Thymus (tissue), 14 donors: ENCODE results near the gene NOC4L. TPM values are rescaled to one million over a fixed set of nuclear protein-coding genes. Genes with fewer than 3 reads are reported as not detected.
"Not testable (repeated sequence)": the region's sequence is repeated elsewhere in the genome, so short reads cannot be mapped to it uniquely, and the experiment has no call there.

Experiments
- DNase-seq, 9 donors: peaks; one replicate each; pipeline ENCODE4 v3.0.0-alpha.2; 2013; ENCODE audit warnings: low spot score in 9 of 9, low read depth in 6 of 9, missing footprints in 1 of 9
- H3K27ac ChIP-seq, 2 donors: one replicate each; pipeline ENCODE4 v1.5.1; 2013; ENCODE audit warnings: control low read depth in 1 of 2, low read depth in 1 of 2, low read length in 1 of 2, mild to moderate bottlenecking in 1 of 2, moderate library complexity in 1 of 2
- H3K27me3 ChIP-seq, 2 donors: one replicate each; pipeline ENCODE4 v1.5.1; 2013; ENCODE audit warnings: low read length in 1 of 2; ENCODE audit not compliant: control insufficient read depth in 2 of 2, insufficient read depth in 1 of 2
- H3K36me3 ChIP-seq, 2 donors: one replicate each; pipeline ENCODE4 v1.5.1; 2013; ENCODE audit warnings: low read length in 1 of 2, mild to moderate bottlenecking in 1 of 2, moderate library complexity in 1 of 2; ENCODE audit not compliant: control insufficient read depth in 2 of 2, insufficient read depth in 2 of 2
- H3K4me1 ChIP-seq, 2 donors: one replicate each; pipeline ENCODE4 v1.5.1; 2013; ENCODE audit warnings: low read length in 2 of 2; ENCODE audit not compliant: control insufficient read depth in 2 of 2, insufficient read depth in 2 of 2
- H3K4me3 ChIP-seq, 2 donors: one replicate each; pipeline ENCODE4 v1.5.1; 2013; ENCODE audit warnings: low read length in 2 of 2, control low read depth in 1 of 2, mild to moderate bottlenecking in 1 of 2
- H3K9me3 ChIP-seq, 2 donors: one replicate each; pipeline ENCODE4 v1.5.1; 2013; ENCODE audit warnings: low read length in 1 of 2, mild to moderate bottlenecking in 1 of 2; ENCODE audit not compliant: control insufficient read depth in 2 of 2, insufficient read depth in 1 of 2
- WGBS: extraction: QIAGEN DNeasy Blood & Tissue Kit; methylation state at CpG from one replicate; pipeline ENCODE4 v1.1.7; 2013; 5-methylcytosine and 5-hydroxymethylcytosine counted together
- long read RNA-seq, 10 donors: transcript quantifications; one replicate each; lab custom pipeline, GENCODE V29; 2026
- polyA plus RNA-seq: library from polyadenylated mRNA; stranded (reverse); fragments of 200-250 nt; gene quantifications from one replicate; pipeline ENCODE4 v1.2.3, GENCODE V29; 2013
- total RNA-seq: library from RNA; stranded (reverse); fragments of 120-200 nt; gene quantifications from one replicate; pipeline ENCODE4 v1.2.4, GENCODE V29; 2013
- donor health status: healthy.

NOC4L gene
- total RNA-seq (9.3 TPM), polyA plus RNA-seq (41.6 TPM)
- long read RNA-seq, donor 1, result 0 reads
- long read RNA-seq, donor 2, result 0 reads
- long read RNA-seq, donor 3, transcript NOC4L-201 (15 exons, 1,632 nt), result major isoform, 9 of 9 reads
- long read RNA-seq, donor 3, partial matches to known transcripts, result 0 of 9 reads
- long read RNA-seq, donor 3, other reads (novel, unspliced or antisense), result 0 of 9 reads
- long read RNA-seq, donor 4, partial matches to known transcripts, result 0 of 3 reads
- long read RNA-seq, donor 4, other reads (novel, unspliced or antisense), result 0 of 3 reads
- long read RNA-seq, donor 5, transcript NOC4L-201 (15 exons, 1,632 nt), result major isoform, 5 of 5 reads
- long read RNA-seq, donor 5, partial matches to known transcripts, result 0 of 5 reads
- long read RNA-seq, donor 5, other reads (novel, unspliced or antisense), result 0 of 5 reads
- long read RNA-seq, donor 6, partial matches to known transcripts, result 0 of 5 reads
- long read RNA-seq, donor 6, other reads (novel, unspliced or antisense), result 0 of 5 reads
- long read RNA-seq, donor 7, transcript NOC4L-201 (15 exons, 1,632 nt), result major isoform, 5 of 6 reads
- long read RNA-seq, donor 7, partial matches to known transcripts, result 0 of 6 reads
- long read RNA-seq, donor 7, other reads (novel, unspliced or antisense), result 0 of 6 reads
- long read RNA-seq, donor 8, transcript NOC4L-201 (15 exons, 1,632 nt), result major isoform, 5 of 5 reads
- long read RNA-seq, donor 8, partial matches to known transcripts, result 0 of 5 reads
- long read RNA-seq, donor 8, other reads (novel, unspliced or antisense), result 0 of 5 reads
- long read RNA-seq, donor 9, transcript NOC4L-201 (15 exons, 1,632 nt), result major isoform, 6 of 7 reads
- long read RNA-seq, donor 9, partial matches to known transcripts, result 0 of 7 reads
- long read RNA-seq, donor 9, other reads (novel, unspliced or antisense), result 0 of 7 reads
- long read RNA-seq, donor 10, transcript NOC4L-201 (15 exons, 1,632 nt), result major isoform, 7 of 7 reads
- long read RNA-seq, donor 10, partial matches to known transcripts, result 0 of 7 reads
- long read RNA-seq, donor 10, other reads (novel, unspliced or antisense), result 0 of 7 reads

- H3K4me3 ChIP-seq, result peak within 1 kb of the TSS; percentile 68 to 85
- peak within 1 kb of the TSS; percentile 30 to 88 for H3K27ac ChIP-seq
- H3K27me3 ChIP-seq, result no peaks in the 10 kb centered on the region
- H3K9me3 ChIP-seq, result no peaks in the 10 kb centered on the region
- peak; percentile 83 to 99 (median 96) for DNase-seq
- H3K36me3 ChIP-seq, result peaks cover 38 to 43% of the 10 kb centered on the region in 2 donors
- WGBS, result under 1% methylated on average over 100 of the region's 100 CpGs
- peaks cover 8 to 18% of the 10 kb centered on the region in 2 donors for H3K4me1 ChIP-seq
Measured at GRCh38 chr12:132144115-132144809, at the start of gene NOC4L, which contains the start of gene DDX51. Gene NOC4L, plus strand, starts transcription at chr12:132144457. Its CDS starts 32 bp downstream, at chr12:132144489. Gene DDX51, minus strand, starts transcription at chr12:132144319. Its CDS starts 23 bp downstream, at chr12:132144296.

DNA sequence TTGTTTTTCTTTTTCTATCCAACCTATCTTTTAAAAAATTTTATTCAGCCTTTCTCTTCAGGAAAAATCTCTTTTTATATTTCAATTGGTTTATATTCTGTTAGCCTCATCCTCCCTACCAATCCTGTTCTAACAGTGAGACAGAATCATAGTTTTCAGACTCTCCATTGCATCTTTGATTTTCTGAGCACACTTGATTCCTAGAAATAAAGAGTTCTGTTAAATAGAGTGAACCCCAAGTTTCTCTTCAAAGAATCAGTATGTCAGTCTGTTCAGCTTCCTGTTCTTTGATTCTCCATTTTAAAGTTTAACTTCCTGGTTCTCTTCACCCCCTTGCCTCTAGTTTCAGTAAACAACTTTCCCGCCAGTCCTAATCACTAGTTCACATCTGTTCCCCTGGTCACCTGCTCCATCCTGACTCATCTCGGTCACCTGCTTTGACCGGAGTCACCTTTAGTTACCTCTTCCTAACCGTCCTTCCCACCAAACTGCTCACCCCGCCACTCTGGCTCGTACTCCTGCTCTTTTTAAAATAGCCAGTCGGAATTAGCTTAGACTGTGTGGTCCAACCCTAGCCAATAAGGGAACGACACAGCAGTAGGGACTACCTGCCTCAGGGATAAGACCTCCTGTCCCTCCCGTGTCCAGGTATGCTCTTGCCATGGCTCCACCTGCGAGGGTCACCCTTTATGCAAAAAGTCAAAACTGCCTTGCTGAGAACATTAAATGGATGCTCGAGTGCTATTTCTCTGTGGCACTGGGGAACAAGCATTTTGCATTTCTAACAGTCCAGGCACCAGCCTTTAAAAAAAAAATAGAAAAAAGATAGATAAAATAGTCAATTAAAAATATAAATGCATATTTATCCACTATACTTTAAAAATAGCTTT is 48.5 kb upstream of the NOC4L start:
- no peak for DNase-seq
- peaks cover 0 to 4% of the 10 kb centered on the region in 2 donors for H3K9me3 ChIP-seq
- 92% methylated on average over 11 of the region's 11 CpGs for WGBS
- no peaks in the 10 kb centered on the region for H3K27me3 ChIP-seq
- H3K4me1 ChIP-seq, result no peaks in the 10 kb centered on the region
- no peak overlapping the region for H3K27ac ChIP-seq
- H3K4me3 ChIP-seq, result no peak overlapping the region
- peaks cover 3 to 11% of the 10 kb centered on the region in 2 donors for H3K36me3 ChIP-seq

DNA sequence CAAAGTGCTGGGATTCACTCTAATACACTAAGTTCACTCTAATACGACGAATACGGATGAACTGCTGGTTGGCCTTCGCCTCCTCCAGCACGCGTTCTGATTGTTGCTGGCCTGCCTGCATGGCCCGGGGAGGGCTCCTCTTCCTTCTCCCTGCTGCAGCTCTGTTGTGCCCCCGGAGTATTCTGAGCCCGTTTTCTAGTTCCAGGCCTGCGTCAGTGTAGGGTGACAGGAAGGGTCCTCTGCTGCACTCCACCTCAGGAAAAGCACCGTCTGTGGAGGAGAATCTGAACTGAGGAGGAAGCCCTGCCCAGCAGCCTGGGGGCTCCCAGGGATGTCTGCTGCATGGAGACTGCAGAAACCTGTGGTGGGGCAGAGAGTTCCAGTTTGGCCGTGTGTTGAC is 44.5 kb upstream of the NOC4L start:
- H3K4me1 ChIP-seq, result no peaks in the 10 kb centered on the region
- WGBS, result 97% methylated on average over 12 of the region's 12 CpGs
- H3K27me3 ChIP-seq, result no peaks in the 10 kb centered on the region
- no peak overlapping the region for H3K27ac ChIP-seq
- no peak for DNase-seq
- H3K9me3 ChIP-seq, result peaks cover 0 to 4% of the 10 kb centered on the region in 2 donors
- H3K36me3 ChIP-seq, result peaks cover 3 to 5% of the 10 kb centered on the region in 2 donors
- no peak overlapping the region for H3K4me3 ChIP-seq

DNA sequence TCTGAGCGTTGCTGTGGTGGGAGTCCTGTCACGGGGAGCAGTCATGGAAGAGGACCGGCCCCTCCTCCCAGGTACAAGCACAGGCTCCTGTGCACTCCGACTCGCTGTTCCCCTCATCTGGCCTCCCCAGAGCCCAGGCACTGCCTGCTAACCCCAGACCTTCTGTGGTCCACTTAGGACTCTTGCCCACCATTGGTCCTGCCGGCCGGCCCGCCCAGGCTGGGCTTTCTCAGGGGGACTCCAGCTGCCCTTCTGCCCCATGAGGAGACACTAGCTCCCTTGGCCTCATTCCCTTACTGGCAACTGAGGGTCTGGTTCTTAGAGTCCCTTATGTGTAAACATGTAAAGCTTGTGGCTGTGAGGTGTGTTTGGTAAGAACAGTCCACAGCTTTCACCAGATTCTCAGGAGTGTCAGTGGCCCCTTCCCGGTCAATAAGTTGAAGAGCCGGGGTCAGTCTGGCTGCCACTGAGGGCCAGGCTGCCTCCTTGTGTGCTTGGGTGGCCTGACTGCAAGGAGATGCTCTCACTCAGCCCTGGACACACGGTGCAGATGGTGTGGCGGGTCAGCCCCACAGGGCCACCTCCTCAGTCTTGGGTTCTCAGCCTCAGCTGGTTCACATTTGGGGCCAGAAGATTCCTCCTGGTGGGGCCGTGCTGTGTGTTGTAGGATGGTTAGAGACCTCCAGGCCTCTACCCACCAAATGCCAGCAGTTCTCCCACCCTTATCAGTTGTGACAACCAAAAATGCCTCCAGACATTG is 43.8 kb upstream of the NOC4L start:
- Histone ChIP-seq H3K4me1 (no peaks in the 10 kb centered on the region), H3K36me3 (peaks cover 3 to 10% of the 10 kb centered on the region in 2 donors), H3K4me3 (no peak overlapping the region), H3K27me3 (no peaks in the 10 kb centered on the region), H3K9me3 (peaks cover 0 to 4% of the 10 kb centered on the region in 2 donors), H3K27ac (no peak overlapping the region)
- DNase-seq, result no peak
- WGBS, result 98% methylated on average over 13 of the region's 13 CpGs

DNA sequence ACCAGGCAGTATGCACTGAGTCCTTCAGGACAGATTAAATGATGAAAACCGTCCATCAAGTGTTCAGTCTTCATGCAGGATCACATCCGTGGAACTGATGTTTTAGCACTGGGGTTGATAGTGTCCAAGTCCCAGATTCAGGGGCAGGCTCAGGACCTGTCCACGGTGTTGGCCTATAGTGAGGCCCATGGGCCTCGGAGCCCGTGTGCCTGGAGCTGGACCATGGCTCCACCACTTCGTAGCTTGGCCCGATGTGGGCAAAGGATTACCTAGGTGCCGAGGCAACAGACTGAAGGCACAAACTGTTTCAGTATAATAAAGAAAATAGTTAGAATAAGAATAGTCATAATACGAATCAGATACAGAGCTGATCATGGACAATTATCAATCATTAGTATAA is 42.0 kb upstream of the NOC4L start:
- peaks cover 0 to 10% of the 10 kb centered on the region in 2 donors for H3K36me3 ChIP-seq
- no peaks in the 10 kb centered on the region for H3K4me1 ChIP-seq
- no peak for DNase-seq
- no peak overlapping the region for H3K4me3 ChIP-seq
- no peak overlapping the region for H3K27ac ChIP-seq
- no peaks in the 10 kb centered on the region for H3K27me3 ChIP-seq
- whole genome bisulfite sequencing, result 92% methylated on average over 9 of the region's 9 CpGs
- no peaks in the 10 kb centered on the region for H3K9me3 ChIP-seq

DNA sequence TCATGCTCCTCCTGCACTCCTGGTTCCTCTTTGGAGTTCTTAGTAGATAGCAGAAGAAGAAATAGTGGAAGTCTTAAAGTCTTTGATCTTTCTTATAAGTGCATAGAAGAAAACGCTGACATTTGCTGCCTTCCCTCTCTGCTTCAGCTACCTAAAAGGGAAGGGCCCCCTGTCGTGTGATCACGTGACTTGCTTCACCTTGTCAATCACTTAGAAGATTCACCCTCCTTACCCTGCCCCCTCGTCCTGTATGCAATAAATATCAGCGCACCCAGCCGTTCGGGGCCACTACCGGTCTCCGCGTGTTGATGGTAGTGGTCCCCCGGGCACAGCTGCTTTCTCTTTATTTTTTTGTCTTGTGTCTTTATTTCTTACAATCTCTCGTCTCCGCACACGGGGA is 41.2 kb upstream of the NOC4L start:
- 94% methylated on average over 14 of the region's 14 CpGs for WGBS
- H3K4me1 ChIP-seq, H3K27ac ChIP-seq, H3K27me3 ChIP-seq, H3K9me3 ChIP-seq, DNase-seq, H3K4me3 ChIP-seq: not testable (repeated sequence)
- peaks cover 0 to 10% of the 10 kb centered on the region in 2 donors for H3K36me3 ChIP-seq

- 94% methylated on average over 26 of the region's 26 CpGs for WGBS
- Histone ChIP-seq H3K4me1 (no peaks in the 10 kb centered on the region), H3K36me3 (peaks cover 0 to 13% of the 10 kb centered on the region in 2 donors), H3K27ac (no peak overlapping the region), H3K9me3 (no peaks in the 10 kb centered on the region), H3K4me3 (no peak overlapping the region), H3K27me3 (no peaks in the 10 kb centered on the region)
- no peak for DNase-seq
Measured at GRCh38 chr12:132103542-132104308, 40.5 kb upstream of the NOC4L start.
